ENCODE data around the gene CRABP1. TPM values are rescaled to one million over a fixed set of nuclear protein-coding genes. Genes with fewer than 3 reads are reported as not detected.
"Not testable (repeated sequence)": the region's sequence is repeated elsewhere in the genome, so short reads cannot be mapped to it uniquely, and the experiment has no call there.

The CRABP1 gene
- total RNA-seq, 3 donors from 2014 or later (not counting 1 experiment from before 2014, with no cell fraction given) = not detected

- H3K36me3 ChIP-seq (ENCODE audit: control insufficient read depth, insufficient read depth, low read length) = no peaks in the 10 kb centered on the region
- DNase-seq (no peak), ATAC-seq (peak in 1 of 3 donors; percentile 27)
- H3K27me3 ChIP-seq (ENCODE audit: control insufficient read depth, insufficient read depth, low read length) = no peaks in the 10 kb centered on the region
- Mint-ChIP-seq H3K27me3 (ENCODE audit: low read depth in 2 of 2) (peaks cover 11 to 46% of the 10 kb centered on the region in 2 donors), H3K27ac (no peak overlapping the region), H3K36me3 (no peaks in the 10 kb centered on the region), H3K9me3 (no peaks in the 10 kb centered on the region), H3K4me1 (peaks cover 0 to 8% of the 10 kb centered on the region in 2 donors), H3K4me3 (no peak overlapping the region)
- WGBS (ENCODE audit: insufficient coverage) = 59% methylated on average over 14 of the region's 14 CpGs
- no peaks in the 10 kb centered on the region for H3K4me1 ChIP-seq (ENCODE audit: control insufficient read depth, insufficient read depth, low read length)
- no peaks in the 10 kb centered on the region for H3K9me3 ChIP-seq (ENCODE audit: control insufficient read depth, insufficient read depth, low read length)
- intact Hi-C loops (cut with micrococcal nuclease) = no loop called here
- TF ChIP-seq CTCF (IDR thresholded peaks at IDR 0.05) = no peak
- no peak overlapping the region for H3K4me3 ChIP-seq (ENCODE audit: low read length)
- no peak overlapping the region for H3K27ac ChIP-seq (ENCODE audit: low read length)
These were observed 34.6 kb downstream of the CRABP1 start for GRCh38 chr15:78374436-78375393.

GRCh38 chr15:78380143-78380542 lies 40.0 kb downstream of the CRABP1 start:
- H3K4me3 Mint-ChIP-seq; H3K27ac Mint-ChIP-seq; H3K4me3 ChIP-seq (ENCODE audit: low read length); ATAC-seq; H3K27me3 ChIP-seq (ENCODE audit: control insufficient read depth, insufficient read depth, low read length); intact Hi-C loops (cut with micrococcal nuclease); H3K36me3 ChIP-seq (ENCODE audit: control insufficient read depth, insufficient read depth, low read length); H3K4me1 ChIP-seq (ENCODE audit: control insufficient read depth, insufficient read depth, low read length); H3K4me1 Mint-ChIP-seq; H3K9me3 Mint-ChIP-seq; H3K9me3 ChIP-seq (ENCODE audit: control insufficient read depth, insufficient read depth, low read length); H3K27ac ChIP-seq (ENCODE audit: low read length); DNase-seq; H3K36me3 Mint-ChIP-seq: not testable (repeated sequence)
- no CpG with 5 or more reads among the region's 1 CpG for WGBS (ENCODE audit: insufficient coverage)
- H3K27me3 Mint-ChIP-seq (ENCODE audit: low read depth in 2 of 2) = peaks cover 21 to 37% of the 10 kb centered on the region in 2 donors

- no peaks in the 10 kb centered on the region for H3K4me1 Mint-ChIP-seq
- Histone ChIP-seq H3K9me3 (ENCODE audit: control insufficient read depth, insufficient read depth, low read length) (no peaks in the 10 kb centered on the region), H3K4me1 (ENCODE audit: control insufficient read depth, insufficient read depth, low read length) (no peaks in the 10 kb centered on the region), H3K4me3 (ENCODE audit: low read length) (no peak overlapping the region), H3K36me3 (ENCODE audit: control insufficient read depth, insufficient read depth, low read length) (no peaks in the 10 kb centered on the region), H3K27ac (ENCODE audit: low read length) (no peak overlapping the region), H3K27me3 (ENCODE audit: control insufficient read depth, insufficient read depth, low read length) (no peaks in the 10 kb centered on the region)
- intact Hi-C loops (cut with micrococcal nuclease) = no loop called here
- H3K36me3 Mint-ChIP-seq = no peaks in the 10 kb centered on the region
- no peak for DNase-seq
- H3K9me3 Mint-ChIP-seq = no peaks in the 10 kb centered on the region
- H3K27ac Mint-ChIP-seq = no peak overlapping the region
- TF ChIP-seq CTCF (IDR thresholded peaks at IDR 0.05) = no peak
- 92% methylated on average over 7 of the region's 7 CpGs for WGBS (ENCODE audit: insufficient coverage)
- no peak overlapping the region for H3K4me3 Mint-ChIP-seq
- ATAC-seq = no peak
- peaks cover 35 to 45% of the 10 kb centered on the region in 2 donors for H3K27me3 Mint-ChIP-seq (ENCODE audit: low read depth in 2 of 2)
These were observed 42.1 kb downstream of the CRABP1 start for GRCh38 chr15:78382114-78382880.

GRCh38 chr15:78384651-78385050 lies 44.5 kb downstream of the CRABP1 start:
- Histone ChIP-seq H3K9me3 (ENCODE audit: control insufficient read depth, insufficient read depth, low read length) (no peaks in the 10 kb centered on the region), H3K36me3 (ENCODE audit: control insufficient read depth, insufficient read depth, low read length) (no peaks in the 10 kb centered on the region), H3K27me3 (ENCODE audit: control insufficient read depth, insufficient read depth, low read length) (no peaks in the 10 kb centered on the region), H3K4me1 (ENCODE audit: control insufficient read depth, insufficient read depth, low read length) (no peaks in the 10 kb centered on the region), H3K4me3 (ENCODE audit: low read length) (no peak overlapping the region), H3K27ac (ENCODE audit: low read length) (no peak overlapping the region)
- Mint-ChIP-seq H3K4me1 (no peaks in the 10 kb centered on the region), H3K27me3 (ENCODE audit: low read depth in 2 of 2) (peaks cover 22 to 32% of the 10 kb centered on the region in 2 donors), H3K4me3 (no peak overlapping the region), H3K27ac (no peak overlapping the region), H3K9me3 (no peaks in the 10 kb centered on the region), H3K36me3 (no peaks in the 10 kb centered on the region)
- intact Hi-C loops (cut with micrococcal nuclease) = no loop called here
- DNase-seq (no peak), ATAC-seq (peak in 1 of 3 donors; percentile 10)
- no peak for TF ChIP-seq CTCF (IDR thresholded peaks at IDR 0.05)
- 90% methylated on average over 7 of the region's 7 CpGs for WGBS (ENCODE audit: insufficient coverage)
